Colon (tissue), 2 donors: ENCODE results near the gene ITPKC.
"Not testable (repeated sequence)": the region's sequence is repeated elsewhere in the genome, so short reads cannot be mapped to it uniquely, and the experiment has no call there.

Experiments
- FAIRE-seq: peaks from 2 replicates; lab custom pipeline; 2012; peaks lifted over from hg19 to GRCh38; lab: Jason Lieb, UNC
- donor health status: control.
- donor health status: control.

ITPKC gene

GRCh38 chr19:40741527-40742390, 24.8 kb downstream of the ITPKC start:
- no peak for FAIRE-seq

- FAIRE-seq = no peak
These were observed 25.6 kb downstream of the ITPKC start for GRCh38 chr19:40742477-40742876.

GRCh38 chr19:40742886-40743285, 26.0 kb downstream of the ITPKC start:
- no peak for FAIRE-seq

GRCh38 chr19:40743926-40744325, 27.0 kb downstream of the ITPKC start:
- no peak for FAIRE-seq

GRCh38 chr19:40744554-40745401, 27.9 kb downstream of the ITPKC start:
- no peak for FAIRE-seq

GRCh38 chr19:40745402-40745780, 28.5 kb downstream of the ITPKC start:
- FAIRE-seq = no peak

GRCh38 chr19:40747536-40747935, 30.6 kb downstream of the ITPKC start:
- FAIRE-seq = no peak

- FAIRE-seq = peak; percentile 84
These were observed 33.4 kb downstream of the ITPKC start, which contains the start of gene ACTMAP for GRCh38 chr19:40750058-40750873. Gene ACTMAP, minus strand, starts transcription at chr19:40750477. Its CDS starts 674 bp downstream, at chr19:40749803.

GRCh38 chr19:40750874-40751537, 34.1 kb downstream of the ITPKC start, which contains the start of gene SNRPA:
Gene SNRPA, plus strand, starts transcription at chr19:40751203. Its CDS starts 206 bp downstream, at chr19:40751409.
- no peak for FAIRE-seq

GRCh38 chr19:40752257-40752781, 35.4 kb downstream of the ITPKC start:
- FAIRE-seq = no peak

GRCh38 chr19:40754611-40755247, 37.8 kb downstream of the ITPKC start:
- no peak for FAIRE-seq

- FAIRE-seq = no peak
These were observed 38.3 kb downstream of the ITPKC start for GRCh38 chr19:40755248-40755624.

GRCh38 chr19:40755791-40756190, 38.9 kb downstream of the ITPKC start:
- no peak for FAIRE-seq

- FAIRE-seq = no peak
These were observed 39.7 kb downstream of the ITPKC start for GRCh38 chr19:40756502-40757110.

- FAIRE-seq = no peak
These were observed 41.6 kb downstream of the ITPKC start for GRCh38 chr19:40758491-40758890.

GRCh38 chr19:40759352-40759751, 42.4 kb downstream of the ITPKC start:
- no peak for FAIRE-seq

- no peak for FAIRE-seq
These were observed 46.0 kb downstream of the ITPKC start for GRCh38 chr19:40762754-40763470.

- no peak for FAIRE-seq
These were observed 46.6 kb downstream of the ITPKC start for GRCh38 chr19:40763526-40763925.

- no peak for FAIRE-seq
These were observed 47.1 kb downstream of the ITPKC start for GRCh38 chr19:40763963-40764362.

- FAIRE-seq = not testable (repeated sequence)
These were observed 49.5 kb downstream of the ITPKC start for GRCh38 chr19:40766385-40766784.
